Stomach (tissue), 4 donors: ENCODE data around the gene SFMBT2.

Source experiments
- CTCF ChIP-seq, 7 experiments: fragments of 450-650 bp in 4 of 7; fragments of 200-600 bp in 3 of 7; sonication (generic) in 3 of 7; IDR thresholded peaks; one replicate each; pipeline ENCODE4 v1.5.1; 2016 to 2019; ENCODE audit warnings: antibody characterized with exemption in 7 of 7, control low read depth in 2 of 7, mild to moderate bottlenecking in 1 of 7
- POLR2A ChIP-seq, 4 donors: fragments of 450-650 bp; IDR thresholded peaks; one replicate each; pipeline ENCODE4 v1.6.1; 2016; ENCODE audit warnings: antibody characterized with exemption in 4 of 4, control low read depth in 2 of 4, mild to moderate bottlenecking in 1 of 4, moderate library complexity in 1 of 4

- TF ChIP-seq CTCF (IDR thresholded peaks at IDR 0.05): no peak
- TF ChIP-seq POLR2A (IDR thresholded peaks at IDR 0.05): no peak
Measured at GRCh38 chr10:7146189-7146588, 264.6 kb downstream of the SFMBT2 start.
